WTC11 (cell line): Measurements from ENCODE around the gene SDF2L1. TPM values are rescaled to one million over a fixed set of nuclear protein-coding genes. Genes with fewer than 3 reads are reported as not detected.

Experiments
- ATAC-seq: fragments of 200-7000 bp; cut with Tn5 transposase; 2 replicates; pipeline ENCODE4 v1.10.0; 2021; ENCODE audit warnings: mild to moderate bottlenecking, moderate library complexity
- CTCF ChIA-PET: fragments of 300-600 bp; sonication (Branson Sonifier 250); formaldehyde crosslinking; loops from one replicate; lab custom pipeline; 2021; ENCODE audit warnings: antibody characterized with exemption; lab: Charles Lee
- POLR2A ChIA-PET: fragments of 350-600 bp; sonication (Branson Sonifier 250); formaldehyde crosslinking; loops from one replicate; lab custom pipeline; 2021; ENCODE audit warnings: antibody characterized with exemption; lab: Charles Lee
- DNase-seq: peaks from one replicate; pipeline ENCODE4 v3.0.0; 2021; ENCODE audit warnings: low spot score
- H3K27ac Mint-ChIP-seq: 2 replicates; pipeline ENCODE4 v1.8.0; 2021; ENCODE audit warnings: mixed read lengths
- H3K27me3 Mint-ChIP-seq: 2 replicates; pipeline ENCODE4 v1.8.0; 2021; ENCODE audit warnings: low read depth, mild to moderate bottlenecking, moderate library complexity, mixed read lengths
- H3K36me3 Mint-ChIP-seq: 2 replicates; pipeline ENCODE4 v1.8.0; 2021; ENCODE audit warnings: mixed read lengths
- H3K4me1 Mint-ChIP-seq: 2 replicates; pipeline ENCODE4 v1.8.0; 2022; ENCODE audit warnings: mixed read lengths
- H3K4me3 Mint-ChIP-seq: 2 replicates; pipeline ENCODE4 v1.8.0; 2021; ENCODE audit warnings: mild to moderate bottlenecking, moderate library complexity, mixed read lengths
- H3K9me3 Mint-ChIP-seq: 2 replicates; pipeline ENCODE4 v1.8.0; 2021; ENCODE audit warnings: mixed read lengths
- CDX4 ChIP-seq: fragments of 250-450 bp; sonication (Bioruptor Pico); IDR thresholded peaks from 2 replicates; pipeline ENCODE4 v1.9.0; 2021; ENCODE audit warnings: moderate library complexity, mild to moderate bottlenecking, inconsistent platforms, borderline replicate concordance
- CTCF ChIP-seq: fragments of 200-600 bp; IDR thresholded peaks from 2 replicates; pipeline ENCODE4 v1.8.0; 2022; ENCODE audit warnings: antibody characterized with exemption
- EMX1 ChIP-seq: fragments of 250-450 bp; sonication (Bioruptor Pico); IDR thresholded peaks from 2 replicates; pipeline ENCODE4 v1.8.0; 2021; ENCODE audit warnings: mild to moderate bottlenecking
- ERG ChIP-seq: fragments of 250-450 bp; sonication (Bioruptor Pico); IDR thresholded peaks from 2 replicates; pipeline ENCODE4 v1.8.0; 2021; ENCODE audit warnings: mild to moderate bottlenecking
- HMGA2 ChIP-seq: fragments of 250-450 bp; sonication (Bioruptor Pico); IDR thresholded peaks from 2 replicates; pipeline ENCODE4 v1.4.0; 2021; ENCODE audit warnings: mild to moderate bottlenecking, moderate library complexity
- IRF2 ChIP-seq: sonication (generic); formaldehyde crosslinking; IDR thresholded peaks from 2 replicates; pipeline ENCODE4 v1.8.0; 2022; ENCODE audit warnings: low read depth, missing genetic modification reagents, borderline replicate concordance
- JUN ChIP-seq: sonication (generic); formaldehyde crosslinking; IDR thresholded peaks from 2 replicates; pipeline ENCODE4 v1.8.0; 2023; ENCODE audit warnings: mild to moderate bottlenecking, missing genetic modification reagents
- KAT7 ChIP-seq: sonication (generic); formaldehyde crosslinking; IDR thresholded peaks from 2 replicates; pipeline ENCODE4 v1.8.1; 2023; ENCODE audit warnings: missing genetic modification reagents, mild to moderate bottlenecking, borderline replicate concordance
- NR2C2 ChIP-seq: sonication (generic); formaldehyde crosslinking; IDR thresholded peaks from 2 replicates; pipeline ENCODE4 v1.8.0; 2022; ENCODE audit warnings: mild to moderate bottlenecking, missing genetic modification reagents
- RELA ChIP-seq: sonication (generic); formaldehyde crosslinking; IDR thresholded peaks from 2 replicates; pipeline ENCODE4 v1.8.1; 2022; ENCODE audit warnings: missing genetic modification reagents, mild to moderate bottlenecking, borderline replicate concordance
- SOX15 ChIP-seq: fragments of 250-450 bp; sonication (Bioruptor Pico); IDR thresholded peaks from 2 replicates; pipeline ENCODE4 v1.9.0; 2021; ENCODE audit warnings: mild to moderate bottlenecking
- TEAD4 ChIP-seq: sonication (generic); formaldehyde crosslinking; IDR thresholded peaks from 2 replicates; pipeline ENCODE4 v1.8.0; 2022; ENCODE audit warnings: mild to moderate bottlenecking, missing genetic modification reagents
- USF2 ChIP-seq: sonication (generic); formaldehyde crosslinking; IDR thresholded peaks from 2 replicates; pipeline ENCODE4 v1.8.1; 2023; ENCODE audit warnings: mild to moderate bottlenecking, missing genetic modification reagents, moderate library complexity
- ZNF121 ChIP-seq: sonication (generic); formaldehyde crosslinking; IDR thresholded peaks from 2 replicates; pipeline ENCODE4 v1.8.0; 2023; ENCODE audit warnings: missing genetic modification reagents
- ZNF219 ChIP-seq: sonication (generic); formaldehyde crosslinking; IDR thresholded peaks from 2 replicates; pipeline ENCODE4 v1.8.0; 2023; ENCODE audit warnings: missing genetic modification reagents, mild to moderate bottlenecking, borderline replicate concordance
- ZNF263 ChIP-seq: sonication (generic); formaldehyde crosslinking; IDR thresholded peaks from 2 replicates; pipeline ENCODE4 v1.8.1; 2022; ENCODE audit warnings: low read depth, mild to moderate bottlenecking, moderate library complexity, missing genetic modification reagents
- ZNF396 ChIP-seq: fragments of 250-450 bp; sonication (Bioruptor Pico); IDR thresholded peaks from 2 replicates; pipeline ENCODE4 v1.8.0; 2021; ENCODE audit warnings: mild to moderate bottlenecking, moderate library complexity, borderline replicate concordance
- ZNF416 ChIP-seq: fragments of 250-450 bp; sonication (Bioruptor Pico); IDR thresholded peaks from 2 replicates; pipeline ENCODE4 v1.9.0; 2021; ENCODE audit warnings: mild to moderate bottlenecking, inconsistent platforms
- total RNA-seq: library from RNA; stranded (reverse); gene quantifications from 3 replicates; pipeline ENCODE4 v1.2.3, GENCODE V29; 2021
- TF ChIP-seq, protein P1 (sequence below): sonication (generic); formaldehyde crosslinking; IDR thresholded peaks from 2 replicates; pipeline ENCODE4 v1.8.1; 2023; ENCODE audit warnings: mild to moderate bottlenecking, missing genetic modification reagents, moderate library complexity
- TF ChIP-seq, protein P2 (sequence below): sonication (generic); formaldehyde crosslinking; IDR thresholded peaks from 2 replicates; pipeline ENCODE4 v1.8.0; 2023; ENCODE audit warnings: mild to moderate bottlenecking, missing genetic modification reagents
- TF ChIP-seq, protein P3 (sequence below): sonication (generic); formaldehyde crosslinking; IDR thresholded peaks from 2 replicates; pipeline ENCODE4 v1.8.1; 2023; ENCODE audit warnings: mild to moderate bottlenecking, missing genetic modification reagents

Gene SDF2L1
- total RNA-seq, 1 experiment from 2014 or later: 73.6 TPM

GRCh38 chr22:21633481-21633880 lies 8.6 kb upstream of the SDF2L1 start (continued):
- TF ChIP-seq ZNF396 (CRISPR knock-in tag) (no peak), SOX15 (CRISPR knock-in tag) (no peak)

DNA sequence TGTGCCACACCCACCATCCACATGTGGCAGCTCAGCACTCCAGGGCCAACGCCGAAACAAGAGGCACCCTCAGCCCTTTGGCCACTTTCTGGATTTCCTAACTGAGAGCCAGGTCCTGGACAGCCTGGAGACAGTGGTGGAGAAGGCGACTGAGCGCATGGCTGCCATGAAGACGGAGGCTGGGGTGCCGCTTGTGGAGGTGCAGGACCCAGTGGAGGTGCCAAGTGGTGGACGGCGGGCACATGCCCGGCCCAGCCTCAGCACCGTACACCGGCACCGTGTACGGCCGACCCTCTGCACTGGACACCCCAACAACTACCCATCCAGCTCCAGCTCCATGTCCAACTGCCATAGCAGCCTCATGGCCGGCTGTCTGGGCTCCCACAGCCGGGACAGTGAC lies 8.0 kb upstream of the SDF2L1 start:
- no peaks in the 10 kb centered on the region for H3K36me3 Mint-ChIP-seq
- no peaks in the 10 kb centered on the region; the same call in 1 of the 2 replicates for H3K9me3 Mint-ChIP-seq
- ATAC-seq: no peak
- POLR2A ChIA-PET: no interaction called here
- no peak for DNase-seq
- no peak overlapping the region for H3K27ac Mint-ChIP-seq
- no peak overlapping the region for H3K4me3 Mint-ChIP-seq
- TF ChIP-seq IRF2 (CRISPR knock-in tag): no peak
- TF ChIP-seq CDX4 (CRISPR knock-in tag): no peak
- peaks cover 15% of the 10 kb centered on the region for H3K27me3 Mint-ChIP-seq
- CTCF ChIA-PET: interaction anchor here (0.6 to 13.4 kb wide), 5 partner anchors 8 to 1584 kb away, joined by 3 to 273 read pairs (median 4); partner anchors contain the start of gene SDF2L1
- H3K4me1 Mint-ChIP-seq: no peaks in the 10 kb centered on the region

DNA sequence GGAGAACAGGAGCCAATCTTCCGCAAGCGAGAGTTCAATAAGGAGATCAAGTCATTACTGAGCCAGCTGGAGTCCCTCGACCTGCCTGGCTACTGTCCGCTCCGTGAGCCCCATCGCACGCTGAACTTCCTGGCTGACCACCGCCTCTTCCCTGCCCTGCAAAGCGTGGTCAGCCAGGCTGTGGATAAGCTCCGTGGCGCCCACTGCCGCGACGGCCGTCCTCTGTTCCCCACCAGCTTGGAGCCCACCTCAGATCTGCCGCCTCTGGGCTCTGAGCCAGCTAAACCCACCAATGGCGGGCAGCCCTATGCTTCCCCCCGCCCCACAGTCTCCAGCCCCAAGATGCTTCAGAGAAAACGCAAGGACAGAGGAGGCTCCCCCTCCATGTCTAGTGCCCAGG lies 7.3 kb upstream of the SDF2L1 start:
- TF ChIP-seq ZNF396 (CRISPR knock-in tag): no peak
- no peak for TF ChIP-seq ZNF416 (CRISPR knock-in tag)
- TF ChIP-seq NR2C2 (CRISPR knock-in tag): no peak
- no peak for TF ChIP-seq ZNF219
- no peak for TF ChIP-seq ERG (CRISPR knock-in tag)
- TF ChIP-seq ZNF121 (CRISPR knock-in tag): no peak
- no peak for TF ChIP-seq USF2 (CRISPR knock-in tag)
- TF ChIP-seq JUN: no peak
- no peak for TF ChIP-seq TEAD4 (CRISPR knock-in tag)
- no peak for TF ChIP-seq ZNF263 (CRISPR knock-in tag)
- TF ChIP-seq HMGA2 (CRISPR knock-in tag): no peak
- TF ChIP-seq, protein P1, sequence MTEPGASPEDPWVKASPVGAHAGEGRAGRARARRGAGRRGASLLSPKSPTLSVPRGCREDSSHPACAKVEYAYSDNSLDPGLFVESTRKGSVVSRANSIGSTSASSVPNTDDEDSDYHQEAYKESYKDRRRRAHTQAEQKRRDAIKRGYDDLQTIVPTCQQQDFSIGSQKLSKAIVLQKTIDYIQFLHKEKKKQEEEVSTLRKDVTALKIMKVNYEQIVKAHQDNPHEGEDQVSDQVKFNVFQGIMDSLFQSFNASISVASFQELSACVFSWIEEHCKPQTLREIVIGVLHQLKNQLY (CRISPR knock-in tag): no peak
- TF ChIP-seq, protein P2, sequence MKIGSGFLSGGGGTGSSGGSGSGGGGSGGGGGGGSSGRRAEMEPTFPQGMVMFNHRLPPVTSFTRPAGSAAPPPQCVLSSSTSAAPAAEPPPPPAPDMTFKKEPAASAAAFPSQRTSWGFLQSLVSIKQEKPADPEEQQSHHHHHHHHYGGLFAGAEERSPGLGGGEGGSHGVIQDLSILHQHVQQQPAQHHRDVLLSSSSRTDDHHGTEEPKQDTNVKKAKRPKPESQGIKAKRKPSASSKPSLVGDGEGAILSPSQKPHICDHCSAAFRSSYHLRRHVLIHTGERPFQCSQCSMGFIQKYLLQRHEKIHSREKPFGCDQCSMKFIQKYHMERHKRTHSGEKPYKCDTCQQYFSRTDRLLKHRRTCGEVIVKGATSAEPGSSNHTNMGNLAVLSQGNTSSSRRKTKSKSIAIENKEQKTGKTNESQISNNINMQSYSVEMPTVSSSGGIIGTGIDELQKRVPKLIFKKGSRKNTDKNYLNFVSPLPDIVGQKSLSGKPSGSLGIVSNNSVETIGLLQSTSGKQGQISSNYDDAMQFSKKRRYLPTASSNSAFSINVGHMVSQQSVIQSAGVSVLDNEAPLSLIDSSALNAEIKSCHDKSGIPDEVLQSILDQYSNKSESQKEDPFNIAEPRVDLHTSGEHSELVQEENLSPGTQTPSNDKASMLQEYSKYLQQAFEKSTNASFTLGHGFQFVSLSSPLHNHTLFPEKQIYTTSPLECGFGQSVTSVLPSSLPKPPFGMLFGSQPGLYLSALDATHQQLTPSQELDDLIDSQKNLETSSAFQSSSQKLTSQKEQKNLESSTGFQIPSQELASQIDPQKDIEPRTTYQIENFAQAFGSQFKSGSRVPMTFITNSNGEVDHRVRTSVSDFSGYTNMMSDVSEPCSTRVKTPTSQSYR (CRISPR knock-in tag): no peak
- TF ChIP-seq RELA (CRISPR knock-in tag): no peak
- no peak for TF ChIP-seq EMX1 (CRISPR knock-in tag)
- no peak for TF ChIP-seq CTCF
- TF ChIP-seq, protein P3, sequence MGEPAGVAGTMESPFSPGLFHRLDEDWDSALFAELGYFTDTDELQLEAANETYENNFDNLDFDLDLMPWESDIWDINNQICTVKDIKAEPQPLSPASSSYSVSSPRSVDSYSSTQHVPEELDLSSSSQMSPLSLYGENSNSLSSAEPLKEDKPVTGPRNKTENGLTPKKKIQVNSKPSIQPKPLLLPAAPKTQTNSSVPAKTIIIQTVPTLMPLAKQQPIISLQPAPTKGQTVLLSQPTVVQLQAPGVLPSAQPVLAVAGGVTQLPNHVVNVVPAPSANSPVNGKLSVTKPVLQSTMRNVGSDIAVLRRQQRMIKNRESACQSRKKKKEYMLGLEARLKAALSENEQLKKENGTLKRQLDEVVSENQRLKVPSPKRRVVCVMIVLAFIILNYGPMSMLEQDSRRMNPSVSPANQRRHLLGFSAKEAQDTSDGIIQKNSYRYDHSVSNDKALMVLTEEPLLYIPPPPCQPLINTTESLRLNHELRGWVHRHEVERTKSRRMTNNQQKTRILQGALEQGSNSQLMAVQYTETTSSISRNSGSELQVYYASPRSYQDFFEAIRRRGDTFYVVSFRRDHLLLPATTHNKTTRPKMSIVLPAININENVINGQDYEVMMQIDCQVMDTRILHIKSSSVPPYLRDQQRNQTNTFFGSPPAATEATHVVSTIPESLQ (CRISPR knock-in tag): no peak
- no peak for TF ChIP-seq KAT7
- no peaks in the 10 kb centered on the region; the same call in 1 of the 2 replicates for H3K9me3 Mint-ChIP-seq
- ChIA-PET CTCF (interaction anchor here (1.5 to 2.3 kb wide), 3 partner anchors 10 to 12 kb away, joined by 3 to 9 read pairs (median 4); no protein-coding TSS in a partner anchor), POLR2A (no interaction called here)
- H3K4me3 Mint-ChIP-seq: no peak overlapping the region
- H3K4me1 Mint-ChIP-seq: no peaks in the 10 kb centered on the region
- DNase-seq (no peak), ATAC-seq (no peak)
- peaks cover 18% of the 10 kb centered on the region for H3K27me3 Mint-ChIP-seq
- H3K36me3 Mint-ChIP-seq: no peaks in the 10 kb centered on the region
- H3K27ac Mint-ChIP-seq: no peak overlapping the region
